Measurements from ENCODE around the gene LILRB4. TPM values are rescaled to one million over a fixed set of nuclear protein-coding genes. Genes with fewer than 3 reads are reported as not detected.
"Not testable (repeated sequence)": the region's sequence is repeated elsewhere in the genome, so short reads cannot be mapped to it uniquely, and the experiment has no call there.

The LILRB4 gene
- total RNA-seq, 3 donors from 2014 or later, result 3.0 to 8.7 (median 6.4) TPM

DNA sequence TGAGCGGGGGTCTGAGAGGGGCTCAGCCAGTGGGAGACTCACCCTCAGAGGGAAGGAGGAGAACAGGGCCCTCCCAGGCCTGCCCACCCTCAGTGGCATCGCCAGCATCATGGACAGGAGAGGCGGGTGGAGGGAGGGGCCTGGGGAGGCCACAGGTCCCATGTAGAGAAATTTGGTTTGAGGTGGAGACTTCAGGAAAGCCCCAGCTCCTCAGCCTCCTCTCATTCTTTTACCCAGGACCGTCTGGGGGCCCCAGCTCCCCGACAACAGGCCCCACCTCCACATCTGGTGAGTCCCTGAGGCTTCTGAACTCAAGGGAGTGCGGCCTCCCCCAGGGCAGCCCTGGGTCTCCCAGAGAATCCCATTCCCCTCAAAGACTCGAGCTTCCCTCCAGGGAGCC is 29.4 kb upstream of the LILRB4 start:
- DNase-seq, result no peak
- H3K36me3 ChIP-seq (ENCODE audit: low read depth), result no peaks in the 10 kb centered on the region
- TF ChIP-seq, protein P1, sequence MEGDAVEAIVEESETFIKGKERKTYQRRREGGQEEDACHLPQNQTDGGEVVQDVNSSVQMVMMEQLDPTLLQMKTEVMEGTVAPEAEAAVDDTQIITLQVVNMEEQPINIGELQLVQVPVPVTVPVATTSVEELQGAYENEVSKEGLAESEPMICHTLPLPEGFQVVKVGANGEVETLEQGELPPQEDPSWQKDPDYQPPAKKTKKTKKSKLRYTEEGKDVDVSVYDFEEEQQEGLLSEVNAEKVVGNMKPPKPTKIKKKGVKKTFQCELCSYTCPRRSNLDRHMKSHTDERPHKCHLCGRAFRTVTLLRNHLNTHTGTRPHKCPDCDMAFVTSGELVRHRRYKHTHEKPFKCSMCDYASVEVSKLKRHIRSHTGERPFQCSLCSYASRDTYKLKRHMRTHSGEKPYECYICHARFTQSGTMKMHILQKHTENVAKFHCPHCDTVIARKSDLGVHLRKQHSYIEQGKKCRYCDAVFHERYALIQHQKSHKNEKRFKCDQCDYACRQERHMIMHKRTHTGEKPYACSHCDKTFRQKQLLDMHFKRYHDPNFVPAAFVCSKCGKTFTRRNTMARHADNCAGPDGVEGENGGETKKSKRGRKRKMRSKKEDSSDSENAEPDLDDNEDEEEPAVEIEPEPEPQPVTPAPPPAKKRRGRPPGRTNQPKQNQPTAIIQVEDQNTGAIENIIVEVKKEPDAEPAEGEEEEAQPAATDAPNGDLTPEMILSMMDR (IDR thresholded peaks at IDR 0.05), result no peak

DNA sequence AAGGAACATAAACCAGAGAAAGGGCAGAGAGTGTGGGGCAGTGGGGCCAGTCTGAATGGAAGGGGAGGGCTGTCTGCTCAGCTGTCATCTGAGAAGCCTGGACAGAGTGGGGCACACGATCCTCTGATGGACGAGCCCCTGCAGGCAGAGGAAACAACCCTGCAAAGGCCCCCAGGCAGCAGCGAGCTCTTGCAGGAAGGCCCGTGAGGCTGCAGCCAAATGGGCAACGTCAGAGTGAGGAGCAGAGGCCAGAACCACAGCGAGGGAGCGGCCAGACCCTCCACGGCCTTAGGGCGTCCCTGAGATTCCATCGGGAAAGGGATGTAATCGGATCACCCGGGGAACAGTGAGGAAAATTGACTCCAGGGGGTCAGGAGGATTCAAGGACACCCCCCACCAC is 26.7 kb upstream of the LILRB4 start:
- intact Hi-C loops (cut with DNase I, micrococcal nuclease); H3K4me3 ChIP-seq; H3K4me1 ChIP-seq (ENCODE audit: low read depth); DNase-seq; H3K9me3 ChIP-seq; ATAC-seq; H3K36me3 ChIP-seq (ENCODE audit: low read depth): not testable (repeated sequence)

More for the DNA sequence above, 29.4 kb upstream of the LILRB4 start:
- H3K4me1 ChIP-seq (ENCODE audit: low read depth), result no peaks in the 10 kb centered on the region
- intact Hi-C loops (cut with DNase I, micrococcal nuclease), result no loop called here
- H3K4me3 ChIP-seq, result no peak overlapping the region
- no peaks in the 10 kb centered on the region for H3K9me3 ChIP-seq
- ATAC-seq, result no peak

GRCh38 chr19:54638683-54639082 is 24.1 kb upstream of the LILRB4 start:
- H3K4me3 ChIP-seq, result no peak overlapping the region
- H3K36me3 ChIP-seq (ENCODE audit: low read depth), result no peaks in the 10 kb centered on the region
- ATAC-seq (no peak), DNase-seq (no peak)
- H3K9me3 ChIP-seq, result no peaks in the 10 kb centered on the region
- intact Hi-C loops (cut with DNase I, micrococcal nuclease), result no loop called here
- TF ChIP-seq, protein P1 (IDR thresholded peaks at IDR 0.05), result no peak
- no peaks in the 10 kb centered on the region for H3K4me1 ChIP-seq (ENCODE audit: low read depth)

DNA sequence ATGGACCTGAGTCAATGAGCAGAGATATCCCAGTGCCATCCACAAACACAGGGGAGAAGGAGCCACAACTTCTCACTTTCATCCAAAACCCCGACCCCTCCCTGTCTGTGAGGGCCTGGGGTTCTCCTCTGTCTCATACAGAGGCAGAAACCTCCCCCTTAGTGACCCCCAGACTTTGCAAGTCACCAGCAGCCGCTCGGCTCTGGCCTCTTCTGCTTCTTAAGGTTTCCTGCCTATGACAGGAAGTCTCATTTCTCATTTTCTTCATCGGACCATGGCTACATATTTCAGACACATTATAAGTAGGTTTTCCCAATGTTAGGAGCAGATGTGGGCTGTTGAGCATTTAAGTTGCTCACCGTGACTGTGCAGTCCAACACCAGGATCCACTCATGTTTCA is 19.8 kb upstream of the LILRB4 start:
- H3K36me3 ChIP-seq (ENCODE audit: low read depth); ATAC-seq; H3K4me1 ChIP-seq (ENCODE audit: low read depth); H3K9me3 ChIP-seq; H3K4me3 ChIP-seq; intact Hi-C loops (cut with DNase I, micrococcal nuclease): not testable (repeated sequence)
- peak in 1 of 3 donors; percentile 6 for DNase-seq

DNA sequence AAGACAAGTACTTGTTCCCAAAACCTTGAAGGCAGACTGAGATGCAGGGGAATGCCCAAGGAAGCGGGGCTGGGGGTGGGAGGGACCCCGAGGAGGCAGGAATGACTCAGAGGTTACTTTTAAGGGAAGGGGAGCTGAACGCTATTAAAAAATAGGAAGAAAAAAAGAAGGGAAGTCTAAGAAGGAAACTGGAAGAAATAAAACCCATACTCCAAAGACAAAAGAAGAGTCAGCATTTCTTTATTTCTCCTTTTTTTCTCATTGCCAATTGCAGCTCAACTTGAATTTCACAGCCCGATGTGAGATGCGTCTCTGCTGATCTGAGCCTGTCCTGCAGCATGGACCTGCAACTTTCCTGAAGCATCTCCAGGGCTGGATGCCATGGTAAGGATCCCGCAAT is 19.2 kb upstream of the LILRB4 start:
- intact Hi-C loops (cut with DNase I, micrococcal nuclease); H3K4me3 ChIP-seq; H3K9me3 ChIP-seq; H3K4me1 ChIP-seq (ENCODE audit: low read depth); ATAC-seq; DNase-seq; H3K36me3 ChIP-seq (ENCODE audit: low read depth): not testable (repeated sequence)

DNA sequence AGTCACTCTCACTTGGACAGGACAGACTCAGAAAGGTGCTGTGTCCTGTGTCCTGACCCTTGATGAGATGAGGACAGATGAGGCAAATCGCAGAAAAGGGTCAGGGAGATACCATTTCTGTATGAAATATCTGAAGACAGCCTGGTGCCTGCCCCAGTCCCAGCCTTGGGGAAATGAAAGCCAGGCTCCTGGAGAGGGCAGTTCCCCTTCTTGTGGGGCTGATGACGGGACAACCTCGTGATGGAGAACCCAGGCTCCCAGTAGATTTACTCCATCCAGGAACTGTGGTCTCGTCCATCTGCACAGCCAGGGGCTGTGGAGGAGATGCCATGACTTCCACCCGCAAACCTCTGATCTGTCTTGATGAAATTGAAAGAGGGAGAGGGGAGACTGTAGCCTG is 18.7 kb upstream of the LILRB4 start:
- H3K9me3 ChIP-seq, result no peaks in the 10 kb centered on the region
- H3K36me3 ChIP-seq (ENCODE audit: low read depth), result no peaks in the 10 kb centered on the region
- no peak overlapping the region for H3K4me3 ChIP-seq
- DNase-seq, result peak in 1 of 3 donors; percentile 24
- peak; percentile 17 for ATAC-seq
- intact Hi-C loops (cut with DNase I, micrococcal nuclease), result no loop called here
- H3K4me1 ChIP-seq (ENCODE audit: low read depth), result no peaks in the 10 kb centered on the region
- TF ChIP-seq, protein P1 (IDR thresholded peaks at IDR 0.05), result no peak

DNA sequence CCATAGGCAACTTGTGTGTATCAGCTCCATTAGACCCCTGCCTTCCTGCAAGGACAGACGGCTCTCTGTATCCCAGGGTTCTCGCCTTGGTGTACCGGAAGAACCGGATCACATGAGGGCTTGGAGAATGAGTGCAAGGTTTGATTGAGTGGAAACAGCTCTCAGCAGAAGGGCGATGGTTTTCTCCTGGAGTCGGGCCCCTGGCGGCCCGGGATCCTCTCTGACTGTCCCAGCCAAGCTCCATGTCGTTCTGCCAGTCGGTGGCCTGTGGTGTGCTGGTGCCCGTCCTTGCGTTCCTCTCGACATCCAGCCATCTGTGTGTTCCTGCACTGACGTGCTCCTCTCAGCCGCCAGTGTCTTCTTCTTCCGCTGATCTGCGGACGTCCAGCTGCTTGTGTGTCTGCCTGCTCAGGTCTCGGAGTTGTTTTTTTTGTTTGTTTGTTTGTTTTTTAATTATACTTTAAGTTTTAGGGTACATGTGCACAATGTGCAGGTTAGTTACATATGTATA is 16.4 kb upstream of the LILRB4 start:
- no peaks in the 10 kb centered on the region for H3K36me3 ChIP-seq (ENCODE audit: low read depth)
- H3K4me1 ChIP-seq (ENCODE audit: low read depth), result no peaks in the 10 kb centered on the region
- intact Hi-C loops (cut with DNase I, micrococcal nuclease), result no loop called here
- TF ChIP-seq, protein P1 (IDR thresholded peaks at IDR 0.05), result no peak
- DNase-seq (no peak), ATAC-seq (no peak)
- no peak overlapping the region for H3K4me3 ChIP-seq
- H3K9me3 ChIP-seq, result no peaks in the 10 kb centered on the region

All from mucosa of descending colon (tissue), 3 donors.